Measurements from ENCODE around the gene ASIC4. TPM values are rescaled to one million over a fixed set of nuclear protein-coding genes. Genes with fewer than 3 reads are reported as not detected.

Gene ASIC4
- total RNA-seq, 1 experiment from 2014 or later = 0.21 TPM

GRCh38 chr2:219488149-219488843, 26.0 kb upstream of the ASIC4 start:
- BruUV-seq (replicated peaks) = no TSS peak
- Histone ChIP-seq H3K27ac (ENCODE audit: low read length) (no peak overlapping the region), H3K4me3 (ENCODE audit: low read depth in 2 of 2, low read length in 2 of 2) (no peak overlapping the region), H3K9me3 (ENCODE audit: control insufficient read depth, insufficient read depth, low read depth, low read length) (no peaks in the 10 kb centered on the region), H3K27me3 (ENCODE audit: control insufficient read depth, insufficient read depth, low read length) (no peaks in the 10 kb centered on the region), H3K36me3 (ENCODE audit: control insufficient read depth, insufficient read depth, low read length) (no peaks in the 10 kb centered on the region), H3K4me1 (ENCODE audit: control insufficient read depth, insufficient read depth, low read length) (no peaks in the 10 kb centered on the region)
- DNase-seq (ENCODE audit: low read depth, low spot score) (no peak), ATAC-seq (no peak)
- POLR2A ChIA-PET = interaction anchor here (0.7 to 0.8 kb wide), 2 partner anchors 30 to 477 kb away, joined by 3 read pairs; no protein-coding TSS in a partner anchor
- CTCF ChIA-PET = no interaction called here
- in situ Hi-C loops (cut with HindIII; ENCODE audit: low pct_unique_long_range_greater_than_20kb, low sequenced_read_pairs) (no loop called here), intact Hi-C loops (cut with micrococcal nuclease; ENCODE audit: unreplicated experiment) (no loop called here)
- TF ChIP-seq TCF7L2 (IDR thresholded peaks at IDR 0.05; ENCODE audit: low read depth, low read length) (no peak), POLR2AphosphoS5 (IDR thresholded peaks at IDR 0.05; ENCODE audit: low read depth, low read length) (no peak), SIN3A (IDR thresholded peaks at IDR 0.05; ENCODE audit: borderline replicate concordance, insufficient read depth, low read depth, low read length) (no peak), CTCF (IDR thresholded peaks at IDR 0.05) (no peak), REST (IDR thresholded peaks at IDR 0.05; ENCODE audit: insufficient read depth in 1 of 2, low read depth in 2 of 2, low read length in 1 of 2) (no peak)

GRCh38 chr2:219488844-219489194, 25.5 kb upstream of the ASIC4 start:
- DNase-seq (ENCODE audit: low read depth, low spot score) = no peak
- BruUV-seq (replicated peaks) = no TSS peak
- CTCF ChIA-PET = no interaction called here

More at GRCh38 chr2:219488844-219489194, 25.5 kb upstream of the ASIC4 start:
- no peak overlapping the region for H3K27ac ChIP-seq (ENCODE audit: low read length)
- no peaks in the 10 kb centered on the region for H3K9me3 ChIP-seq (ENCODE audit: control insufficient read depth, insufficient read depth, low read depth, low read length)
- POLR2A ChIA-PET = interaction anchor here (0.7 to 0.8 kb wide), 2 partner anchors 30 to 478 kb away, joined by 3 read pairs; no protein-coding TSS in a partner anchor
- no peak for TF ChIP-seq POLR2AphosphoS5 (IDR thresholded peaks at IDR 0.05; ENCODE audit: low read depth, low read length)
- TF ChIP-seq REST (IDR thresholded peaks at IDR 0.05; ENCODE audit: insufficient read depth in 1 of 2, low read depth in 2 of 2, low read length in 1 of 2) = no peak
- no peak for TF ChIP-seq TCF7L2 (IDR thresholded peaks at IDR 0.05; ENCODE audit: low read depth, low read length)
- in situ Hi-C loops (cut with HindIII; ENCODE audit: low pct_unique_long_range_greater_than_20kb, low sequenced_read_pairs) (no loop called here), intact Hi-C loops (cut with micrococcal nuclease; ENCODE audit: unreplicated experiment) (no loop called here)
- no peak overlapping the region for H3K4me3 ChIP-seq (ENCODE audit: low read depth in 2 of 2, low read length in 2 of 2)
- H3K36me3 ChIP-seq (ENCODE audit: control insufficient read depth, insufficient read depth, low read length) = no peaks in the 10 kb centered on the region
- H3K4me1 ChIP-seq (ENCODE audit: control insufficient read depth, insufficient read depth, low read length) = no peaks in the 10 kb centered on the region
- no peaks in the 10 kb centered on the region for H3K27me3 ChIP-seq (ENCODE audit: control insufficient read depth, insufficient read depth, low read length)
- ATAC-seq = no peak
